ENCODE data around the gene SLC5A5.

Gene SLC5A5

GRCh38 chr19:17826508-17827056 lies 45.2 kb upstream of the SLC5A5 start:
- H3K36me3 ChIP-seq (ENCODE audit: control insufficient read depth in 2 of 2, insufficient read depth in 1 of 2, low read length in 2 of 2), result no peaks in the 10 kb centered on the region
- H3K9me3 ChIP-seq (ENCODE audit: control insufficient read depth, insufficient read depth, low read depth, low read length), result no peaks in the 10 kb centered on the region
- POLR2A ChIA-PET, result interaction anchor here (1.1 kb wide), 1 partner anchor 33 kb away, joined by 5 read pairs; no protein-coding TSS in a partner anchor
- CTCF ChIA-PET, result no interaction called here
- no peak overlapping the region for H3K4me3 ChIP-seq (ENCODE audit: low read depth, low read length)
- H3K4me1 ChIP-seq (ENCODE audit: control insufficient read depth, insufficient read depth, low read length), result no peaks in the 10 kb centered on the region
- no peak overlapping the region for H3K27ac ChIP-seq (ENCODE audit: extremely low read depth, low read depth, low read length)
- TF ChIP-seq ZEB2 (tag by site-specific recombination; IDR thresholded peaks at IDR 0.05) (no peak), ZNF768 (tag by site-specific recombination; IDR thresholded peaks at IDR 0.05) (0 out of 2 replicates have a peak, but pooled peaks have one; percentile 57)

- POLR2A ChIA-PET, result interaction anchor here (0.6 to 1.6 kb wide), 8 partner anchors 9 to 491 kb away, joined by 3 to 13 read pairs (median 4); partner anchors contain the start of genes B3GNT3, CCDC124, RPL18A and SLC27A1
- CTCF ChIA-PET, result interaction anchor here (0.6 to 1.3 kb wide), 4 partner anchors 10 to 556 kb away, joined by 3 to 4 read pairs (median 3); partner anchors contain the start of genes GDF15 and RPL18A
- no peak overlapping the region; the same call in 1 of the 2 replicates for H3K27ac ChIP-seq (ENCODE audit: extremely low read depth, low read depth, low read length)
- H3K9me3 ChIP-seq (ENCODE audit: control insufficient read depth, insufficient read depth, low read depth, low read length), result no peaks in the 10 kb centered on the region
- no peaks in the 10 kb centered on the region for H3K4me1 ChIP-seq (ENCODE audit: control insufficient read depth, insufficient read depth, low read length)
- TF ChIP-seq ZBTB7A (tag by site-specific recombination; IDR thresholded peaks at IDR 0.05; ENCODE audit: low read depth) (peak; percentile 78; the same call in 1 of the 2 replicates), ZNF600 (tag by site-specific recombination; IDR thresholded peaks at IDR 0.05) (0 out of 2 replicates have a peak, but pooled peaks have one; percentile 21), SP3 (tag by site-specific recombination; IDR thresholded peaks at IDR 0.05) (peak; percentile 45), ZNF175 (tag by site-specific recombination; IDR thresholded peaks at IDR 0.05) (no peak), ZNF335 (tag by site-specific recombination; conservative IDR thresholded peaks at IDR 0.05) (peak; percentile 59), ZNF223 (tag by site-specific recombination; IDR thresholded peaks at IDR 0.05) (peak; percentile 96), ZIC2 (tag by site-specific recombination; IDR thresholded peaks at IDR 0.05) (0 out of 2 replicates have a peak, but pooled peaks have one; percentile 26), GLIS2 (tag by site-specific recombination; IDR thresholded peaks at IDR 0.05) (peak; percentile 56; the same call in 1 of the 2 replicates), SP7 (tag by site-specific recombination; IDR thresholded peaks at IDR 0.05) (peak; percentile 18; the same call in 1 of the 2 replicates), IKZF3 (tag by site-specific recombination; IDR thresholded peaks at IDR 0.05) (peak; percentile 49), ZSCAN30 (tag by site-specific recombination; IDR thresholded peaks at IDR 0.05) (peak; percentile 69; the same call in 1 of the 2 replicates), ZNF202 (tag by site-specific recombination; IDR thresholded peaks at IDR 0.05; ENCODE audit: borderline replicate concordance) (no peak), ZNF670 (tag by site-specific recombination; IDR thresholded peaks at IDR 0.05; ENCODE audit: low read depth) (no peak), BCL11B (tag by site-specific recombination; IDR thresholded peaks at IDR 0.05; ENCODE audit: low read depth) (0 out of 2 replicates have a peak, but pooled peaks have one; percentile 27), ZNF366 (tag by site-specific recombination; conservative IDR thresholded peaks at IDR 0.05) (0 out of 2 replicates have a peak, but pooled peaks have one; percentile 39), SCRT2 (tag by site-specific recombination; IDR thresholded peaks at IDR 0.05) (no peak), ZSCAN5A (tag by site-specific recombination; IDR thresholded peaks at IDR 0.05) (no peak), KLF8 (tag by site-specific recombination; IDR thresholded peaks at IDR 0.05) (no peak; the same call in 1 of the 2 replicates), KLF9 (tag by site-specific recombination; IDR thresholded peaks at IDR 0.05; ENCODE audit: low read depth) (peak; percentile 22; the same call in 1 of the 2 replicates), ZNF292 (tag by site-specific recombination; IDR thresholded peaks at IDR 0.05; ENCODE audit: borderline replicate concordance, low read depth) (no peak), GLIS1 (tag by site-specific recombination; IDR thresholded peaks at IDR 0.05) (peak; percentile 12; the same call in 1 of the 2 replicates), KLF1 (tag by site-specific recombination; IDR thresholded peaks at IDR 0.05) (peak; percentile 11; the same call in 1 of the 2 replicates), ZNF10 (tag by site-specific recombination; IDR thresholded peaks at IDR 0.05) (peak; percentile 66; the same call in 1 of the 2 replicates), ZBTB8A (tag by site-specific recombination; IDR thresholded peaks at IDR 0.05) (peak; percentile 43; the same call in 1 of the 2 replicates), ZNF239 (tag by site-specific recombination; IDR thresholded peaks at IDR 0.05) (no peak), ZNF214 (tag by site-specific recombination; IDR thresholded peaks at IDR 0.05; ENCODE audit: borderline replicate concordance) (no peak), ZNF560 (tag by site-specific recombination; IDR thresholded peaks at IDR 0.05; ENCODE audit: borderline replicate concordance) (peak; percentile 65; the same call in 1 of the 2 replicates)
- H3K4me3 ChIP-seq (ENCODE audit: low read depth, low read length), result peak overlapping the region; percentile 40
- no peaks in the 10 kb centered on the region for H3K36me3 ChIP-seq (ENCODE audit: control insufficient read depth in 2 of 2, insufficient read depth in 1 of 2, low read length in 2 of 2)
Observed at GRCh38 chr19:17829855-17830566, 41.7 kb upstream of the SLC5A5 start.
